ENCODE data around the gene C1orf35.
"Not testable (repeated sequence)": the region's sequence is repeated elsewhere in the genome, so short reads cannot be mapped to it uniquely, and the experiment has no call there.

Gene C1orf35

DNA sequence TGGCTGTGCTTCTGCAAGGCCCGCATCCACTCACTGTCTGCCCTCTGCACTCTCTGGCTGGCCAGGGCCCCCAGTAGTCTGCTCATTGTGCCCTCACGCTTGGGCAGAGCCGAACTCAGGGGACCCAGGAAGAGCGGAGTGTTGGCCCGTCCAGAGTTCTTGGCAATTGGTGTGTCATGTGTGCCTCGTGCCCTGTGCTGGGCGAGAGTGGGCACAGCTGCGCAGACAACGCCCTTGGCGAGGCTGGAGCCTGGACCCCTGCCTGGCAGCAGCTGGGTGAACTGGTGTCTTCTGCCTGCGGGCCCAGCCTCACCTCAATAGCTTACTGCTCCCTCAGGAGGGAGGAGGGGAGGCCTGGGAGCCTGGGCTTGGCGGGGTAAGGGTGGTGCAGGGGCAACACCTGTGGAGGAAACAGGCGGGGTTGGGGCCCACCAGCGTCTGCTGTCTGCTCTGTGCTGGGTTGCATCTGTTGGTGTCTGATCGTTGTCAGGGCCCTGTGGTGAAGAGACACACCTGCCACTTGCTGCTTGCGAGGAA, 39.1 kb upstream of the C1orf35 start:
- no peak for DNase-seq

DNA sequence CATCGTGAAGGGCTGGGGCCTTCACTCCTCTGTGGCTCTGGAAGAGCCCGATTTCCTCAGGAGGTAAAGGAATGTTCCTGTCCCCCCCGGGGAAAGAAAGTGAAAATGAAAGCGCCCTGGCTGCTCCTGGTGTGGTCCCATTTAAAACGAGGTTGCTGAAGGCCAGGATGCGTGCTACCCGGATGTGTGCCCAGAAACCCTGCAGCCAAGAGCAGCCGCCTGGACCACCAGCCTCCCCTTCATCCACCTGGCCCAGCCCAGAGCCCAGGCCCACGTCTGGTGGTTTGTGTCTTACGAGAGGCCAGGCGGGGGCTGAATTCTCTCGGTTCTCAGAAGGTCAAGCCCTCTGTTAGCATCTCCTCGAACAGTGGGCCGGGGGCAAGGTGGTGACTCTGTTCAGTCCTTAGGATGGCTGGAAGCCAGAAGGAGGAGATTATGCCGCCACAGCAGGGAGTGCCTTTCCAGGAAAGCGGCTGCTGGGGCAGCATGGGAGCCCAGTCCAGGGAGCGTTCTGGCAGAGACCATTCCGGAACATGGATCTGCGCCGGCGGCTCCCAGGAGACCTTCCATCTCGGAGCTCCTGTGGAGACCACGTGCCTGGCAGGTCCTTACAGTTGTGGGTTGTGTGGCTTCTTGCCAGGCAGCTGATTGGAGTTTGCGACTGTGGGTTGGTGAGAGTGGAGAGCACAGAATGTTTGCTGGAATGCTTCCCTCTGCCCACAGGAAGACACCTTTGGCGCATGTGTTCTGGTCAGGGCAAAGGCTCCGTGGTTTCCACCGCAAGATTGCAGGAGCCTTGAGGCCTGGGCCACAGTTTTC, 38.3 kb upstream of the C1orf35 start:
- DNase-seq, result peak; percentile 43

DNA sequence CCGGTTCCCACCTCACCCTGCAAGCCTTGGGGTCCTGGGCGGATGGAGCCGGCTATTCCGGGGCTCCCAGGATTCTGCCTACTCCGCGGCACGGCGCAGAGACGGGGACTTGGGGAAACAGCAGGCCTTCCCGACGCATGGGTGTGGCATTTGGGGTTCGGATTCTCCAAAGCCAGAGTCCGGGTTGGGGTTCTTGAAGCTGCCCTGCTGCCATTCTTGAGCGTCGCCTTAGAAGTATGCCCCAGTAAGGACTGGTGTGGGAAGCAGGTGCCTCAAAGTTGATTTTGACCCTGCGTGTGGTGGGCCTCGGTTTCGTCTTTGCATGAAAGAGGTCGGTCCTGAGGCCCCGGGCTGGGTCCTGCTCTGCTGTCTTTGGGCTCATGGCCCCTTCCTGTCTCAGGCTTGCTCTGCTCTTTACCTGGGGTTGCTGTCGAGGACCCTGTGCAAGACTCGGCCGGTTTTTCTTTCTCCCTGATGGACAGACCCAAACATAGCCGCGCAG, 37.6 kb upstream of the C1orf35 start:
- DNase-seq, result no peak

DNA sequence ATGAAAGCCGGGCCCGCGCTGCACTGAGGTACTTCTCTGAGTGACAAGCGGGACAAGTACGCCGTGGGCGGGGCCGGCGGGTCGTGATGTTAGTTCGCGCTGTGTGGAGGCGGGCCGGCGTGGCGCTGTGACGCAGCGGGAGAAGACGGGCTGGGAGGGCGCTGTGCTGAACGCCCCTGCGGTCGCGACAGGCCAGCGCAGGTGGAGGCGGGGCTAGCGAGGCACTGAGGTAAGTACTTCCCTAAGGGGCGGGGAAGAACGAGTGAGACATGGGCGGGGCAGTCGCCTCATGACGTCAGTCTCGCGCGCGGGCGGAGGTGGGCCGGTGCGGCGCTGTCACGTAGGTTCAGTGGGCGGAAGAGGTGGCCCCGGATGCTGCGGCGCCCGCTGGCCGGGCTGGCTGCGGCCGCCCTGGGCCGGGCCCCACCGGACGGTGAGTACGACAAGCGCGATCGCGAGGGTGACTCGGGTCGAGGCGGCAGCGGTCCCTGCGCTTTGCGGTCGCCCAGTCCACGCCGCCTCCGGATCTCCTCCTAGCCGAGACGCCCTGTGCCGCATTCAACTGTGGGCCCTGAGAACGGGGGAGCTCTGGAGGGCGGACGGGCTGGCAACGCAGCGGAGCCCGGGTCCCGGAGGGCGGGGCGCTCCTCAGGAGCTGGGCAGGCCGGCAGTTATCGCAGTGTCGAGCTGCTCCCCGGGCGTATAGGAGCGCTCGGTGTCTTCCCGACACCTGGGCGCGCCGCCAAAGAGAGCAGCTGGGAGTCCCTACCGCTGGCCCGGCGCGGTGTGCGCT, 37.0 kb upstream of the C1orf35 start, which contains the start of gene GUK1:
GUK1 (plus strand) TSS at position 349 of the 793 bp plus-strand sequence; CDS start at position 373, 24 bp downstream.
- peak; percentile 100 for DNase-seq

DNA sequence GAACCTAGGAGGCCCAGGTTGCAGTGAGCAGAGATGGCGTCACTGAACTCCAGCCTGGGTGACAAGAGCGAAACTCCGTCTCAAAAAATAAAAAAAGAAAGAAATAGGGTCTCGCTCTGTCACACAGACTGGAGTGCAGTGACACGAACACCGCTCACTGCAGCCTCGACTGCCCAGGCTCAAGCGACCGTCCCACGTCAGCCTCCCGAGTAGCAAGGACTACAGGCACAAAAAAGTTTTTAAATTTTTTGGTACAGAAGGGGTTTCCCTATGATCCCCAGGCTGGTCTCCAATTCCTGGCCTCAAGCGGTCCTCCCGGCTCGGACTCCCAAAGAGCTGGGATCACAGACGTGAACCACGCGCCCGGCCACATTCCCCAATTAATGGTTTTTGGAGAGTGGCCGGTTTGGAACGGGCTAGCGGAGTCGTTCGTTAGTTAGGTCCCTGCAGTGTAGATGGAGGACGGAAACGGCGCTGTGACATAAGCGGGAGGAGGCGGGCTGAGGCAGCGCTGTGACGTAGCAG, 36.3 kb upstream of the C1orf35 start:
- no peak for DNase-seq

DNA sequence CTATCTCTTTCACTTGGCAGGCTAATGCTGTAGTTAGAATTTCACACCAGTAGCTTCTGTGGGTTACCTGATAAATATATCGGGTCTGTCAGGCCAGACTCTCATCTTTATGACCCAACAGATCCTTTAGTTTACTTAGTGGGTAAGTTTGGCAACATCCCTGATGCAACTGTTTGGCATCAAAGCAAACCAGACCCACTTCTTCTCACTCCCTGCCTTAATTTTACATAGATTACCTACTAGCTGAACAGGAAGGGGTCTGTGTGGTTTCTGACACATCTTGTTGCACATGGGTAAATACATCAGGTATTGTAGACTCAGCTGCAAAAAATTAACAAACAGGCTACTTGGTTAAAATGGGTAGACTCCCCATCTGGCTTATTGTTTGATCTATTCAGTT, 33.8 kb upstream of the C1orf35 start:
- DNase-seq, result no peak

DNA sequence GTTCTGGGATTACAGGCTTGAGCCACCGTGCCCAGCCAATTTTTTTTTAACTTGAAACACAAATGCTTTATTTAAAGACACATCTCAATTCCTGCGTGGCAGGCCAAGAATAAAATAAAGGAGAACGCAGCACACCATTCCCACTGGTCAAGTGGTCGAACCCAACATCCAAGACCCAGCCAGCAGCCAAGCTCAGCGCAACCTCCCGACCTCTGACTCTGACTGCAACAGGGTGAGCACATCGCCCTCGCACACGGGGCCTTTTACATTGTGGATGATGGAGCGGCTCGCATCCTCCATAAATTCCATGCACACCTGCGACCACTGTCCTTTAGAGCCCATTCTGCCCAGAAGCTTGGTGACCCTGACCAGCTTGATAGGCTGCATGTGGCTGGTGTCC, 31.5 kb upstream of the C1orf35 start:
- no peak for DNase-seq

DNA sequence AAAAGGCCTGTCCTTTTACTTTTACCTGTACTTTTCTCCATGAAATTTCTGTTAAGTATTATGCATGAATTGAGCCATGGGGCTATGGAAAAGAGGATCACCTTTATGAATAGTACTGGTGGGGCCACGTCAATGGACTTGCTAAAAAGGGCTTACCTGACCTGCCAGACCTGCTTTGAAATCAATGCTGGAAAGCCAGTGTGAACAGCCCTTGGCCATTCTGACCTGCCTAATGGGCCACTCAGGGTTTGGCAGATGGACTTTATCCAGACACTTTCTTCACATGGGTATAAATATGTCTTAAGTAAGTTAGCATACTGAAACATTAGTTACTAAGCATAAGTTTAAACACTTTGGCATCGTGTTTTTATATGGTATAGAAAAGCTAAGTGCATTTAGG, 28.6 kb upstream of the C1orf35 start:
- no peak for DNase-seq

DNA sequence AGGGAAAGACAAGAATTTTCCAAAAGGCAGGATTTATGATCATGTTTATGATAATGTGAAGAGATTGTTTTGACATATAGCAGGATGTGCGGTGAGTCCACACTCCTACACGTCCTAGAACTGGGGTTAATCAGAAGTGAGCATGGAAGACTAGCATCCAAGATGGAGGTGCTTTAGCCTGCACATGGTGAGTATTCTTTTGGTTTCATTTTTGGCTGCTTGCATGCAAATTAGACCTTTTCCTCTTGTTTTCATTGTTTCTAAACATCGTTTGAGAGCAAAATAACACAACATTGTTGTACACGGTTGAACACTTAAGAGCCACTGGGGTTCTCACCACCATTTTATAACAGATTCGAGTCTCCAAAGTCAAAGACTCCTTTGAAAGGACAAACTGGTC, 22.1 kb upstream of the C1orf35 start:
- DNase-seq, result no peak

DNA sequence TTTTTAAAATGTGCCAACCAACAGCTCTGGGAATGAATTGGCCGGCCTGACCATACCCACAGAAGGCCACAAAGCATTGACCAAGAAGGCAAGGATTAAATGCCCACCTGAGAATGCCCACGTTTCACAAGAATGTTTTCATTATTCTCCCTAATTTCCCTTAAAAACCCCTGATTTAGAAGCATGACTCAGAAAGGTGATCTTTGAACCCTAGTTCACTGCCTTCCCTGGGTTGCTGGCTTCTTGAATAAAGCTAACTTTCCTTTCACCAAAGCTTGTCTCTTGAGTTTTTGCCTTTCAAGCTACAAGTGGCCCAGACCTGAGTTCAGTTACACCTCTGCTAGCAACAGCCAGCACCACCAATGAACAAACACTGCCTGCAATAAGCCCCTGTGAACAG, 20.4 kb upstream of the C1orf35 start:
- DNase-seq, result no peak

DNA sequence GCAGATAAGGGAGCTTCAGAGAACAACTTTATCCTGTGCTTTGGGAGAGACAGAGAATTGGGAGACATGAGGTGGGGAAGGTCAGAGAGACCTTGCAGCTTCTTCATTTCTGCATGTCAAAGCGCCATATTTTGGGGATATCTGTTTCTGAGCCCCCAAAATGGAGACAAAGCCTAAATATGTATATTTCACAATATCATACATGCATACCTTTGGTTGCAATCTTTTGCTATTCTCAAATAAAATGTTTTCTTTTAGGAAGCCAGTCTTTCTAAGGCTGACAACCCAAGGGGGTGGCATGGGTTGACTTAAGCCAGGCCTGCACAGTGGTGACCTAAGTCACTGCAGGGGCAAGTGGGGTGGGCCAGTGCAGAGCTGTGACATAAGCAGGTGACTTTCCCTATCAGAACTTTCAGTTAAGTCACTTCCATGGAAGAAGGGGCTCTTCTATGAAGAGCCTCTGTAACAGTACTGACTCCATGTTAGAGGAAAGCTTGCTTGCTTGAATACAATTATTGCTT, 19.9 kb upstream of the C1orf35 start:
- DNase-seq, result no peak

DNA sequence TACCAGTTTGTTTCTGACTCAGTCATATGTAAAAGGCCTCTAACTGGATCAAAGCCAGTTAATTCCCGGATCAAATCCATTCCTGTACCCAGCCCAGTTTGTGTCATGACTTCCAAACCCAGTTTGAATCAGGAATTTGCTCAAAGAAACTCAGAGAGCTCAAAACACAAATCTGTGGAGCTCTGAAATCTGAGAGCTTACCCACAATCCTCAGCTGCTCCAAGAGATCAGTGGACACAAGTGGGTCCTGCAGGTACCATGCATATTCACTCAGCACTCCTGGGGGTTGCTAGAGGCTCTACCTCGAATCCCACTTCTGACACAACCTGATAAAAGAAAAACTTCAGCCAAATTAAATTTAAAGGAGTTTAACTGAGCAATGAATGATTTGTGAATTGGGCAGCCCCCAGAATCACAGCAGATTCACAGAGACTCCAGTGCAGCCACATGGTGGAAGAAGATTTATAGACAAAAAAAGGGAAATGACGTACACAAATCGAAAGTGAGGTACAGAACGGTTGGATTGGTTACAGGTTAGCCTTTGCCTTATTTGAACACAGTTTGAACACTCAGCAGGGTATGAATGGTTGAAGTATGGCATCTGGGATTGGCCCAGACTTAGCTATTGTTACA, 17.8 kb upstream of the C1orf35 start:
- no peak for DNase-seq

DNA sequence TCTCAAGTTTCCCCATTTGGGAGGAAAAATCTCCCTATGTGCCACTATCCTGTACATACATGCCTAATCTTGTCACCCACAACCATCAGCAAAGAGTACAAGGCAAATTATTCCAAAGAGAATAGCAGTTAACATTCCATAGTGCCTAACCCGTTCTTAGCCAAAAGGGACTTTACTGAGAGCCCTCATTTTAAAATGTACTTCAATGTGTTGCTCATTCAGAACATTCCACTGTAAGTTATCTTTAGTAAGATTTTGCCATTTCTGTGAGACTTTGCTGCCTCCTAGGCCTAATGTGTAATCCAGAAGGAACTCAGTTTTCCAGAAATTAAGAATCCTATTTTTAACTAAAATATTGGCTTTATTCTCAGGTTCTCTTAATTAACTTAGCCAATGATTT, 17.2 kb upstream of the C1orf35 start:
- DNase-seq, result no peak

DNA sequence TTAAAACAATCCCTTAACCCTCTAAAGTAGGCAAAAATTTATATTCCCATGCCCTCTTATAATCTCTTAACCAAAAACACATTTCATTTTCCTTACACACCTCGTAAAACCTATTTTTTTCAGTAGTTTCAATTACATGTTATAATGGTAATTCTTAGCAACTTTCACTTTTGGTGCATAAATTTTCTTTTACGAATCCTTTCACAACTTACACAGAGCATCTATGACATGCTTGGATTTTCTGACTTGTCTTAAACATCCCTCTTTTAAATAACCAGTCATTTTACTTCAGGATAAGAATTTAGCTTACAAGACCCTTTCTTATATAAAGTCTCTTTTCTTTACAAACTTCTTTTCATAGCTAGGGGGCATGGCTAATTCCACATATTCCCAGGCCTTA, 14.9 kb upstream of the C1orf35 start:
- DNase-seq, result no peak

DNA sequence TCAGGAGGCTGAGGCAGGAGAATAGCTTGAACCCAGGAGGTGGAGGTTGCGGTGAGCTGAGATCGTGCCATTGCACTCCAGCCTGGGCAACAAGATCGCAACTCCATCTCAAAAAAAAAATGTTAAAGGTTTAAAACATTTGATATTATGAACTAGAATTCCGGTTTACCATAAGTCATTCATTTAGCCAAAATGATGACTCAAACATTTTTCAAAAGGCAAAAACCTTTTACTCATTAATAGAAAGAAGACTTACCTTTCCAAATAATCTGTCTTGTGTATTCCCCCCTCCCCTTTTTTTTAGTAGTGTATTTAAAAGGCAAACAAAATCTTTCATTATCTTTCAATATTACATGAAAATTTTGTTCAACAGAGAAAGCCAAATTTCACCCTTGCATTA, 14.2 kb upstream of the C1orf35 start:
- DNase-seq, result no peak

DNA sequence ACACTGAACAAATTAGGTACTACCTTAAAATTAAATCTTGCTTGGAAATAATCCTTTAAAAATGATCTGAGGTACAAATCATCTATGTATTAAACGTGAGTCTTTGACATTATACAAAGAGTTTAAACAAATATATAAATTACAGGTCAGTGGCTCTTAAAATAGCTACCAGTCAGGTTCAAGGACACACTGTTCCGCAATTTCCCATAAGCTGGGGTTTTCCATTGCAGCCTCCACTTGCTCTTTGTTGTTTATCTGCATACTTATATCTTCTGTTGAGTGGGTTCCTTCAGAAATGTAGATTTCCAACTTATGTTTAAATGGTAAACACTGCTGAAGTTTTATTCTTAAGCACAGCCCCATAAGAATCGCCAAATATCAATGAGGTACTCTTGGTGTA, 11.7 kb upstream of the C1orf35 start:
- DNase-seq, result no peak

DNA sequence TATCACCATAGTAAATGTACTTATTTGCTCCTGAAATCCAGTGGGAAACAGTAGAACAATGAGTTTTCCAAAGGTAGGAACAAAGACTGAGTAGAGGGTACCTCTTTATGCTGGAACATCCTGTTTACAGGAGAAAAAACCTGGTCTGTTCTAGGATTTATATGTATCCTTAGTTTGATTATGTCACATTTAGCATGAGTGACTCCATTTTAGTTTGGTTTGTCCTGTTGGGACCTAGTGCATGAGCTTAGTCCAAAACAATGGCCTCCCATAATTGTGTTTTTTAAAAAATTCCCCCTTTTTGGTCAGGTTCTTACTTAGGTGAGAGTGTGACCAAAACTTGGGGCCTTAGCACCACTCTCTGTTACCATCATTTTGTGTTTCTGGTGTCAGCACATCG, 9.5 kb upstream of the C1orf35 start:
- DNase-seq, result no peak

DNA sequence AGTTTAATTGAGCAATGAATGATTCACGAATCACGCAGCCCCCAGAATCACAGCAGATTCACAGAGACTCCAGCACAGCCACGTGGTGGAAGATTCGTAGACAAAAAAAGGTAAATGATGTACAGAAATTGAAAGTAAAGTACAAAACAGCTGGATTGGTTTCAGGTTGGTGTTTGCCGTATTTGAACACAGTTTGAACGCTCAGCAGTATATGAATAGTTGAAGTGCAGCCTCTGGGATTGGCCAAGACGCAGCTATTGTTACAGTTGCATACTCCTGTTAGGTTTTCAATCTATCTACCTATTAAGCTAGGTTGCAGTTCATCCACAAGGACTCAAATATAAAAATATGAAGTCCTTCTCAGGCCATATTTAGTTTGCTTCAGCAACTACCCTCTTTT, 9.0 kb upstream of the C1orf35 start:
- no peak for DNase-seq

DNA sequence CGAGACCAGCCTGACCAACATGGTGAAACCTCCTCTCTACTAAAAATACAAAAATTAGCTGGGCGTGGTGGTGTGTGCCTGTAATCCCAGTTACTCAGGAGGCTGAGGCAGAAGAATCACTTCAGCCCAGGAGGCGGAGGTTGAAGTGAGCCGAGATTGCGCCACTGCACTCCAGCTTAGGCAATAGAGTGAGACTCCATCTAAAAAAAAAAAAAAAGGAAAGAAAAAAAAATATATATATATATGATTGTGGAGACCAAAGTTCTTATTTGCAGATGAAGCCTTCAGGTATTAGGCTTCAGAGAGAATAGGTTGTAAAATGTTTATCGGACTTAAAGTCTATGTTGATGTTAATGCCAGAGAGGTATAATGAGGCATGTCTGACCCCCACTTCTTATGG, 8.2 kb upstream of the C1orf35 start:
- DNase-seq, result not testable (repeated sequence)

DNA sequence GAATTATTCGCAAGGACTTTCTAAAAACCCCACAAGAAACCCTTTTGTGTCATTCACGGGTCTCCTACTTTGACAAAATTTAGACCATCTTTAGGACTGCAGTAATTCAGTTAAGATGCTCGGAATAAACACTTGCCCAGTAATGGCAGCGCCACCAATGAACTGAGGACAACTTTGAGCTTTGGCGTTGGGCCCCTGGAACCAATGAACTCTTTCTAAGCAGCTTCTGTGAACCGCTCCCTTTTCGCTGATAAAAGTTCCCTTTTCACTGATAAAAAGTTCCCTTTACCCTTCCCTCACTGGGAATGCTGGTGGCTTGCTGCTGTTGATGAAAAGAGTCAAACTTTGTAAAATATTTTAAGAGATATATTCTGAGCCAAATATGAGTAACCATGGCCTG, 7.4 kb upstream of the C1orf35 start:
- no peak for DNase-seq

DNA sequence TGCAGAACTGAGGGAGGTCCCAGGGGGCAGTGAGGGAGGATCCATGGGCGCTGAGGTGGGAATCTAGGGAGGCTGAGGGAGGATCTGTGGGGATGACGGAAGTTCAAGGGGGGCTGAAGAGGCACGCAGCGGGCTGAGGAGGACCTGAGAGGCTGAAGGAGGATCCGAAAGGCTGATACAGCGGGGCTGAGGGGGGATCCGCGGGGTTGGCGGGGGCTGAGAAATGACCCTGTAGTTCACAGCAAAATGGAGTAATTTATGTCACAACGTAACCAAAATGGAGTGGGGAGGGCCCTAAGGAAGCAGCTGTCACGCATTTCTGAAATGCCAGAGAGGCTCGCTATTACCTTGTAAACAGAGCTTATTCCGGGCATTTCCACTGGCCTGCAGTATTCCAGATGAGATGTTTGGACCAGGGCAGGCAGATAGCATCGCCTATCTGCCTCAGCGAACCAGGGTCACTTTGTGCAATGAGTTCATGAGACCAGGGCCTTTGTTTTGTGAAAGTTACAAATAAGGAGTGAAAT, 6.9 kb upstream of the C1orf35 start:
- no peak for DNase-seq

Data from activated CD4-positive, alpha-beta T cell treated with anti-CD3 and anti-CD28 coated beads for 48 hours (primary cell).